K562 (cell line): ENCODE data around the gene SOCS2. TPM values are rescaled to one million over a fixed set of nuclear protein-coding genes. Genes with fewer than 3 reads are reported as not detected.

Source experiments
- ATAC-seq: fragments of 200-7000 bp; cut with Tn5 transposase; 3 replicates; pipeline ENCODE4 v1.9.1; 2020; ENCODE audit warnings: moderate library complexity
- BruUV-seq: library from RNA; stranded (reverse); fragments of 400-500 nt; replicated peaks from 2 replicates; lab custom pipeline; 2021; lab: Mats Ljungman, UMichigan
- CTCF ChIA-PET: fragments of 300-600 bp; formaldehyde crosslinking; extraction: SDS; loops from one replicate; lab custom pipeline; 2021; ENCODE audit warnings: low intra/inter-chr PET ratio; lab: Yijun Ruan, JAX
- POLR2A ChIA-PET: fragments of 300-600, 350-650 bp; sonication (Branson Sonifier 250); formaldehyde crosslinking; extraction: SDS; loops from one replicate; lab custom pipeline; 2021; ENCODE audit warnings: antibody characterized with exemption, inconsistent platforms; lab: Yijun Ruan, JAX
- DNase-seq, 4 experiments: peaks; one replicate each; pipeline versions ENCODE4 v3.0.0 to v3.0.0-alpha.2; 2011 to 2018; ENCODE audit warnings: low spot score in 3 of 4, mixed read lengths in 3 of 4; ENCODE audit errors: extremely low read depth in 1 of 4
- FAIRE-seq: peaks from 2 replicates; lab custom pipeline; 2011; peaks lifted over from hg19 to GRCh38; lab: Jason Lieb, UNC
- H2AFZ ChIP-seq: 2 replicates; pipeline ENCODE4 v1.6.0; 2011; ENCODE audit warnings: low read depth, low read length, control low read depth, inconsistent platforms
- H3K27ac ChIP-seq: fragments of 200-600 bp; 3 replicates; pipeline ENCODE4 v1.8.0; 2011; ENCODE audit warnings: low read depth, mild to moderate bottlenecking, control low read depth, inconsistent platforms, low read length, moderate library complexity, mixed read lengths; ENCODE audit errors: extremely low read depth
- H3K27me3 ChIP-seq, 2 experiments: fragments of 300-600 bp in 1 of 2; 2 replicates in 1 of 2; 3 replicates in 1 of 2; pipeline versions ENCODE4 v1.6.0 to v1.8.0; 2011; ENCODE audit warnings: inconsistent platforms in 2 of 2, low read length in 2 of 2, mild to moderate bottlenecking in 1 of 2, mixed read lengths in 1 of 2, moderate library complexity in 1 of 2; ENCODE audit not compliant: control insufficient read depth in 2 of 2, insufficient read depth in 2 of 2
- H3K36me3 ChIP-seq: fragments of 300-600 bp; 3 replicates; pipeline ENCODE4 v1.8.0; 2011; ENCODE audit warnings: mild to moderate bottlenecking, low read length, inconsistent platforms; ENCODE audit not compliant: control insufficient read depth, insufficient read depth
- H3K4me1 ChIP-seq, 2 experiments: fragments of 200-600 bp in 1 of 2; replicated peaks in 1 of 2; 2 replicates in 1 of 2; 3 replicates in 1 of 2; pipeline versions ENCODE4 v1.5.1 to v1.8.0; 2011; ENCODE audit warnings: inconsistent platforms in 2 of 2, low read length in 2 of 2, mild to moderate bottlenecking in 1 of 2, mixed read lengths in 1 of 2, moderate library complexity in 1 of 2; ENCODE audit not compliant: control insufficient read depth in 2 of 2, insufficient read depth in 2 of 2
- H3K4me2 ChIP-seq: 2 replicates; pipeline ENCODE4 v1.6.1; 2011; ENCODE audit warnings: low read length, control low read depth, inconsistent platforms, mixed read lengths; ENCODE audit not compliant: insufficient read depth
- H3K4me3 ChIP-seq: fragments of 200-600 bp; sonication (generic), shearing (Covaris generic); 2 replicates; pipeline ENCODE4 v1.5.1; 2016; ENCODE audit warnings: control low read depth, inconsistent platforms
- H3K79me2 ChIP-seq: fragments of 200-600 bp; 3 replicates; pipeline ENCODE4 v1.8.0; 2011; ENCODE audit warnings: low read length, inconsistent platforms; ENCODE audit not compliant: control insufficient read depth, insufficient read depth
- H3K9ac ChIP-seq, 2 experiments: 2 replicates each; pipeline versions ENCODE4 v1.6.0 to v1.6.1; 2011; ENCODE audit warnings: low read depth in 2 of 2, low read length in 2 of 2, control low read depth in 1 of 2, inconsistent platforms in 1 of 2, mild to moderate bottlenecking in 1 of 2, mixed read lengths in 1 of 2; ENCODE audit not compliant: insufficient read depth in 1 of 2
- H3K9me1 ChIP-seq: one replicate; pipeline ENCODE4 v1.6.0; 2011; ENCODE audit warnings: inconsistent platforms, mild to moderate bottlenecking, low read length, moderate library complexity; ENCODE audit not compliant: control insufficient read depth, insufficient read depth
- H3K9me3 ChIP-seq: replicated peaks from 2 replicates; pipeline ENCODE4 v1.5.1; 2011; ENCODE audit warnings: low read depth, low read length, inconsistent platforms; ENCODE audit not compliant: control insufficient read depth, insufficient read depth
- H4K20me1 ChIP-seq: replicated peaks from 2 replicates; pipeline ENCODE4 v1.6.1; 2011; ENCODE audit warnings: low read length, inconsistent platforms, mixed read lengths; ENCODE audit not compliant: control insufficient read depth, insufficient read depth
- ATF3 ChIP-seq, 2 experiments: fragments of 450-650 bp in 1 of 2; sonication (generic) in 1 of 2; formaldehyde crosslinking in 1 of 2; IDR thresholded peaks in 1 of 2; conservative IDR thresholded peaks in 1 of 2; 2 replicates each; pipeline versions ENCODE4 v1.6.1 to v1.8.1; 2016 to 2023; ENCODE audit warnings: mild to moderate bottlenecking in 2 of 2, moderate library complexity in 2 of 2, inconsistent platforms in 1 of 2, missing genetic modification reagents in 1 of 2
- CREB1 ChIP-seq, 2 experiments: sonication (generic) in 1 of 2; formaldehyde crosslinking in 1 of 2; IDR thresholded peaks; 2 replicates each; pipeline versions ENCODE4 v1.6.1 to v1.8.0; 2012 to 2022; ENCODE audit warnings: inconsistent platforms in 1 of 2, mild to moderate bottlenecking in 1 of 2, missing genetic modification reagents in 1 of 2, moderate library complexity in 1 of 2
- HNRNPL ChIP-seq: fragments of 200-400 bp; formaldehyde crosslinking; IDR thresholded peaks from 2 replicates; pipeline ENCODE4 v1.6.1; 2017; ENCODE audit warnings: low read depth, mild to moderate bottlenecking, low read length
- IFI16 ChIP-seq: fragments of 250-450 bp; sonication (Bioruptor Pico); IDR thresholded peaks from 2 replicates; pipeline ENCODE4 v2.1.2; 2022; ENCODE audit warnings: mild to moderate bottlenecking, inconsistent platforms
- ILK ChIP-seq: fragments of 450-650 bp; IDR thresholded peaks from 2 replicates; pipeline ENCODE4 v1.6.1; 2016; ENCODE audit warnings: missing genetic modification characterization, low read depth, mild to moderate bottlenecking, missing compliant biosample characterization, moderate library complexity, borderline replicate concordance
- JUND ChIP-seq, 2 experiments: IDR thresholded peaks; 2 replicates in 1 of 2; 3 replicates in 1 of 2; pipeline ENCODE4 v1.6.1; 2011; ENCODE audit warnings: borderline replicate concordance in 2 of 2, low read depth in 2 of 2, low read length in 2 of 2, improper control_type of control experiment in 1 of 2, missing biosample characterization in 1 of 2, missing genetic modification characterization in 1 of 2, missing genetic modification reagents in 1 of 2
- KHSRP ChIP-seq: fragments of 450-650 bp; IDR thresholded peaks from 2 replicates; pipeline ENCODE4 v1.6.1; 2017
- LARP7 ChIP-seq: fragments of 450-650 bp; IDR thresholded peaks from 2 replicates; pipeline ENCODE4 v1.6.1; 2016
- RBBP5 ChIP-seq: fragments of 200-600 bp; sonication (generic); IDR thresholded peaks from 2 replicates; pipeline ENCODE4 v1.6.1; 2012; ENCODE audit warnings: borderline replicate concordance, mild to moderate bottlenecking, low read length, control low read depth, inconsistent platforms; ENCODE audit not compliant: insufficient read depth, poor library complexity, severe bottlenecking
- SREBF2 ChIP-seq: sonication (generic); formaldehyde crosslinking; IDR thresholded peaks from 2 replicates; pipeline ENCODE4 v1.4.0; 2020; ENCODE audit warnings: mild to moderate bottlenecking, missing genetic modification reagents
- TEAD4 ChIP-seq, 2 experiments: sonication (generic) in 1 of 2; formaldehyde crosslinking in 1 of 2; IDR thresholded peaks; 2 replicates each; pipeline versions ENCODE4 v1.6.1 to v1.8.0; 2012 to 2022; ENCODE audit warnings: borderline replicate concordance in 1 of 2, inconsistent platforms in 1 of 2, low read length in 1 of 2, mild to moderate bottlenecking in 1 of 2, missing genetic modification reagents in 1 of 2
- ZNF324 ChIP-seq: fragments of 250-450 bp; sonication (Bioruptor Pico); IDR thresholded peaks from 2 replicates; pipeline ENCODE4 v1.4.0; 2020; ENCODE audit warnings: mild to moderate bottlenecking
- ZNF551 ChIP-seq: fragments of 250-450 bp; sonication (Bioruptor Pico); IDR thresholded peaks from 2 replicates; pipeline ENCODE4 v1.5.0; 2021; ENCODE audit warnings: mild to moderate bottlenecking, moderate library complexity
- WGBS: fragments of 100-300 bp; shearing (Covaris generic); methylation state at CpG from one replicate; pipeline ENCODE4 v1.1.6; 2016; ENCODE audit warnings: low coverage, mixed read lengths; ENCODE audit not compliant: insufficient coverage; ENCODE audit errors: missing lambda C conversion rate; 5-methylcytosine and 5-hydroxymethylcytosine counted together
- in situ Hi-C: fragments of 300-500 bp; cut with MboI; formaldehyde crosslinking; loops from 4 replicates; pipeline ENCODE4 v1.15.0; 2018; ENCODE audit warnings: inconsistent platforms, mixed read lengths
- intact Hi-C: fragments of 100-400 bp; cut with micrococcal nuclease; formaldehyde crosslinking; loops from 2 replicates; pipeline ENCODE4 v1.14.2; 2022
- polyA plus RNA-seq, 8 experiments: library from polyadenylated mRNA; depleted of rRNA in 4 of 8; stranded (reverse) in 5 of 8; unstranded in 3 of 8; fragments of >200 nt; fragmentation: Nextera tagmentation in 2 of 8; fragmentation: Illumina TruSeq in 1 of 8; extraction: Ambion mirVana in 2 of 8; extraction: Trizol in 1 of 8; gene quantifications; 2 replicates each; pipeline versions ENCODE4 v1.2.1 to v1.2.3, GENCODE V29; 2011 to 2014; ENCODE audit warnings: inconsistent platforms in 1 of 8, missing spikeins in 1 of 8
- total RNA-seq, 7 experiments: library from RNA; depleted of rRNA in 6 of 7; stranded (reverse); fragments of >200 nt in 6 of 7; fragmentation: Illumina TruSeq in 2 of 7; extraction: Trizol in 2 of 7; gene quantifications; 2 replicates each; pipeline versions ENCODE4 v1.2.1 to v1.2.3, GENCODE V29; 2011 to 2021; ENCODE audit warnings: low replicate concordance in 1 of 7
- TF ChIP-seq, protein P1 (sequence below): fragments of 250-450 bp; sonication (Bioruptor Pico); IDR thresholded peaks from 2 replicates; pipeline ENCODE4 v1.9.0; 2021; ENCODE audit warnings: mild to moderate bottlenecking, inconsistent platforms
- TF ChIP-seq, protein P2 (sequence below): IDR thresholded peaks from 2 replicates; pipeline ENCODE4 v1.6.1; 2012; ENCODE audit warnings: low read depth, low read length, improper control_type of control experiment, borderline replicate concordance

SOCS2 gene
- total and polyA plus RNA-seq, 9 of the 15 experiments (the other 6 are each of a cell fraction or from before 2014, with no cell fraction given) = 37.0 to 162 (median 98.7) TPM

DNA sequence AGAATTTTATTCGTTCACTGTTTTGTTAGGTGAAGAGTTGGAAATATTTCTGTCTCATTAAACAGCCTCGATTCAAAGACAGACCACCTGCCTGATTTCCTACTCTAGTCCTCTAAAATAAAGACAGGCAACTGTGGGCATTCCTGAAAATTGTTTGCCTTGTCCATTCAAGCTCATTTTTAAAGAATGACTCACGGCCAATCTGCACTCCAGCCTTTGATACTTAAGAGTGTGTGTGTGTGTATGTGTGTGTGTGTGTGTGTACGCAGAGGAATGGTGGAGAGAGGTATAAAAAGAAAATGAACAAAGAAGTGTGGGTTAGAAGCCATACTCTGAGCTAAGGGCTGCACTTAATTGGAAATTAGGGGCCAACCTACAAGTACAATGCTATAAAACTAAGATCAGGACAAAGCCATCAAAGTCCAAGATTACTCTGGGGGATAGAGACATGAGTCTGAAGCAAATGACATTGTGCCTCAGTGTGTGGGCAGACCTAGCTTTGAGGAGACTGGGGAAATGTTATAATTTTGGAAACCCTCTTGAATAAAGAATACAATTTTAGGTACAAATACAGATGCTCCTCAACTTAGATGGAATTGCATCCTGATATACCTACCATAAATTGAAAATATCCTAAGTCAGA lies 45.6 kb upstream of the SOCS2 start:
- Histone ChIP-seq H3K4me1 (peaks cover 0 to 6% of the 10 kb centered on the region in 2 experiments; a peak in 2 of 5 replicates), H3K9me3 (no peaks in the 10 kb centered on the region), H3K9me1 (no peaks in the 10 kb centered on the region), H3K79me2 (no peaks in the 10 kb centered on the region), H3K27ac (no peak overlapping the region), H3K9ac (no peak overlapping the region), H3K27me3 (no peaks in the 10 kb centered on the region), H4K20me1 (no peaks in the 10 kb centered on the region), H2AFZ (no peak overlapping the region), H3K4me3 (no peak overlapping the region), H3K36me3 (no peaks in the 10 kb centered on the region), H3K4me2 (no peak overlapping the region)
- 10% methylated on average over 4 of the region's 4 CpGs for WGBS
- no peak for ATAC-seq
- in situ Hi-C loops (loop anchor here (25.0 kb wide), 1 partner anchor 1010 kb away; no protein-coding TSS in a partner anchor), intact Hi-C loops (loop anchor here (5.0 to 10.0 kb wide), 2 partner anchors 40 to 448 kb away; no protein-coding TSS in a partner anchor)
- BruUV-seq = no TSS peak
- DNase-seq = peak in 1 of 4 experiments; percentile 23
- ChIA-PET CTCF (no interaction called here), POLR2A (interaction anchor here (0.6 to 1.5 kb wide), 2 partner anchors 12 to 247 kb away, joined by 3 to 5 read pairs; no protein-coding TSS in a partner anchor)
- FAIRE-seq = peak; percentile 15
- TF ChIP-seq ZNF324 (CRISPR knock-in tag) (no peak), ILK (tag) (no peak), IFI16 (CRISPR knock-in tag) (no peak), LARP7 (no peak), ATF3 (IDR thresholded peaks at IDR 0.05) (peak; percentile 59), ATF3 (CRISPR knock-in tag; conservative IDR thresholded peaks at IDR 0.05) (no peak), HNRNPL (no peak), TEAD4 (IDR thresholded peaks at IDR 0.05; ENCODE audit: low read length) (no peak), TEAD4 (CRISPR knock-in tag; IDR thresholded peaks at IDR 0.05; ENCODE audit: borderline replicate concordance) (no peak), CREB1 (IDR thresholded peaks at IDR 0.05) (no peak), CREB1 (CRISPR knock-in tag; IDR thresholded peaks at IDR 0.05) (no peak), SREBF2 (CRISPR knock-in tag) (no peak), ZNF551 (no peak), RBBP5 (no peak), KHSRP (no peak), JUND (IDR thresholded peaks at IDR 0.05; ENCODE audit: borderline replicate concordance, low read depth, low read length) (no peak), JUND (tag; IDR thresholded peaks at IDR 0.05; ENCODE audit: borderline replicate concordance, low read depth, low read length) (peak; percentile 40; the same call in 1 of the 3 replicates)
- TF ChIP-seq, protein P1, sequence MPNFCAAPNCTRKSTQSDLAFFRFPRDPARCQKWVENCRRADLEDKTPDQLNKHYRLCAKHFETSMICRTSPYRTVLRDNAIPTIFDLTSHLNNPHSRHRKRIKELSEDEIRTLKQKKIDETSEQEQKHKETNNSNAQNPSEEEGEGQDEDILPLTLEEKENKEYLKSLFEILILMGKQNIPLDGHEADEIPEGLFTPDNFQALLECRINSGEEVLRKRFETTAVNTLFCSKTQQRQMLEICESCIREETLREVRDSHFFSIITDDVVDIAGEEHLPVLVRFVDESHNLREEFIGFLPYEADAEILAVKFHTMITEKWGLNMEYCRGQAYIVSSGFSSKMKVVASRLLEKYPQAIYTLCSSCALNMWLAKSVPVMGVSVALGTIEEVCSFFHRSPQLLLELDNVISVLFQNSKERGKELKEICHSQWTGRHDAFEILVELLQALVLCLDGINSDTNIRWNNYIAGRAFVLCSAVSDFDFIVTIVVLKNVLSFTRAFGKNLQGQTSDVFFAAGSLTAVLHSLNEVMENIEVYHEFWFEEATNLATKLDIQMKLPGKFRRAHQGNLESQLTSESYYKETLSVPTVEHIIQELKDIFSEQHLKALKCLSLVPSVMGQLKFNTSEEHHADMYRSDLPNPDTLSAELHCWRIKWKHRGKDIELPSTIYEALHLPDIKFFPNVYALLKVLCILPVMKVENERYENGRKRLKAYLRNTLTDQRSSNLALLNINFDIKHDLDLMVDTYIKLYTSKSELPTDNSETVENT = no peak
- TF ChIP-seq, protein P2, sequence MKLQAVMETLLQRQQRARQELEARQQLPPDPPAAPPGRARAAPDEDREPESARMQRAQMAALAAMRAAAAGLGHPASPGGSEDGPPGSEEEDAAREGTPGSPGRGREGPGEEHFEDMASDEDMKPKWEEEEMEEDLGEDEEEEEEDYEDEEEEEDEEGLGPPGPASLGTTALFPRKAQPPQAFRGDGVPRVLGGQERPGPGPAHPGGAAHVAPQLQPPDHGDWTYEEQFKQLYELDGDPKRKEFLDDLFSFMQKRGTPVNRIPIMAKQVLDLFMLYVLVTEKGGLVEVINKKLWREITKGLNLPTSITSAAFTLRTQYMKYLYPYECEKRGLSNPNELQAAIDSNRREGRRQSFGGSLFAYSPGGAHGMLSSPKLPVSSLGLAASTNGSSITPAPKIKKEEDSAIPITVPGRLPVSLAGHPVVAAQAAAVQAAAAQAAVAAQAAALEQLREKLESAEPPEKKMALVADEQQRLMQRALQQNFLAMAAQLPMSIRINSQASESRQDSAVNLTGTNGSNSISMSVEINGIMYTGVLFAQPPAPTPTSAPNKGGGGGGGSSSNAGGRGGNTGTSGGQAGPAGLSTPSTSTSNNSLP = 0 out of 2 replicates have a peak, but pooled peaks have one; percentile 23
